HS-27A (cell line): ENCODE results near the gene LINGO3.

Source experiments
- DNase-seq: peaks from one replicate; pipeline ENCODE4 v3.0.0-alpha.2; 2012; ENCODE audit warnings: low read depth, missing footprints

Gene LINGO3

DNA sequence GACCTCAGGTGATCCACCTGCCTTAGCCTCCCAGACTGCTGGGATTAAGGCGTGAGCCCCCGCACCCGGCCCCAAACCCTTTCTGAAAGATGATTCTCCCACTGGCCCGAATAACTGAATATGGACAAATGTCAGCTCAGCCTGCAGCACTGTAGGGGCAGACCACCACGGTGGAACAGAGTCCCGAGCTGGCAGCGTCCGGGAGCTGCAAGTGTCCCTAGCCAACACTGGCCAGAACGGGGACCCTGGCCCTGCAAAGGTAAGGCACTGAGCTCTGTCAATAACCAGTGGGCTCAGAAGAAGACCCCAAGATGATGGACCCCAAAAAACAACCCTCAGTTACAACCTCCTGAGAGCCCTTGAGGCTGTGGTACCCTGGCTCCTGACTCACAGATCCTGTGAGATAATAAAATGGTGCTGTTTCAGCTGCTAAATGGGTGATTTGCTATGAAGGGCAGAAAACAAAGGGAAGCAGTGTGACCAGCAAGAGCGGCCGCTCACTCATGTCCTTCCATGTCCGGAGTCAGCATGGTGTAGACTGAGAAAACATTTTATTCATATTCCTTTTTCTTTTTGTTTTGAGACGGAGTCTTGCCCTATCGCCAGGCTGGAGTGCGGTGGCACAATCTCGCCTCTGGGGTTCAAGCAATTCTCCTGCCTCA is 18.9 kb upstream of the LINGO3 start:
- no peak for DNase-seq

DNA sequence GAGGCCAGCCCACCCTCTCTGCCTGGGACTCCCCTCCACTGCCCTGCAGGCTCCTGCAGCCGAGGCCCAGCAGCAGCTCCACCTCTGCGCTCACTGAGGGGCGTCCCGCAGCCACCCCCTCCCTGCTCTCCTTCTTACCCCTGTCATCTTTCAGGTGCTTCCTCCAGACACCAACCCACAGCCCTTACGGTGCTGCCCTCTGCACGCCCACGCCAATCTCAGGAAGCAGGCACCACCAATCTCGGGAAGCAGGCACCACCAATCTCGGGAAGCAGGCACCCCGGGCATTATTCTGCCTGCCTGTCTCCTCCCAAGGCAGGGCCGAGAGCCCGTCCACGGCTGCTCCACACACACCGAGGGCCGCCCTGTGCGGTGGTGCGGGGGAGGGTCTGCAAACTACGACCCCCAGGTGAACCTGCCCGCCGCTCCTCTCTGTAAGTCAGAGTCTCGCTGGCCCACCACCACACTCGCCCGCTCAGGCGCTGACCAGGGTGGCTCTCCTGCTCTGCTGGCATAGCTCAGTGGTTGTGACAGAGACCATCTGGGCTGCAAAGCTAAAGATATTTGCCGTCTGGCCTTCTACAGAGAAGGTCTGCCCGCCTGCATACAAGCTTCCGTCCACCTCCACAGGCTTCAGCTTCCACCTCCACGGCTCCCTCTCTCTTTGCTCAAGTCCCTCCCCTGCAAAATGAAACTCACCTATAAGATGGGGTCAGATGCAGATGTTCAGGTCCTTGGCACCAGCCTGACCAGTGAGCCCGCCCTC is 17.5 kb upstream of the LINGO3 start:
- DNase-seq: no peak

DNA sequence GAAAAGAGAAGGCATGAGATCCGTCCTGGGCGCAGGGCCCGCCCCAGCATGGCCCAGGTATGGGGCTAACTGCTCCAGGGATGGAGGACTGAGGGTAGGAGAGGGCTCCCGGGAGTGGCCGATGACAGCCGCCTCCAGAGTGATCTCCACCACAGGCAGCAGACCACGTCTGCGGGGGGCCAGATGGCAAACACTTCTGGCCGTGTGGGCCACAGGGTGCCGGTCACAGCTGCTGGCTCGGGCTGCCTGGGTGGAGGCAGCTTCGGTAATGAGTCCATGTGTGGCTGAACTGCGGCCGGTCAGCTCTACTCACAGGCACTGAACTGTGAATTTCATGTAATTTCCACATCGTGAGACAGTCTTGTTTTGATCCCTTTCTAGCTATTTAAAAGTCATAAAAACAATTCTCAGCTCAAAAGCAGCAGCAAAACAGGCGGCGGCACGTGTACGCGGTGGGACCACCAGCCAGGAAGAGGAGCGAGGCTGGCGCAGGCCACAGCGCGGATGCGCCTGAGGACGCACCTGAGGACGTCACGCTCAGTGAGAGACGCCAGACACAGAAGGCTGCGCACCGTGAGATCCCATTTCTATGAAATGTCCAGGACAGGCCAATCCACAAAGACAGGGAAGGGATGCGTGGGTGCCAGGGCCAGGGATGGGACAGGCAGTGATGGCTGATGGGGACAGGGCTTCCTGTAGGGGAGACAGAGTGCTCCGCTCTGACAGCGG is 16.4 kb upstream of the LINGO3 start:
- DNase-seq: no peak

DNA sequence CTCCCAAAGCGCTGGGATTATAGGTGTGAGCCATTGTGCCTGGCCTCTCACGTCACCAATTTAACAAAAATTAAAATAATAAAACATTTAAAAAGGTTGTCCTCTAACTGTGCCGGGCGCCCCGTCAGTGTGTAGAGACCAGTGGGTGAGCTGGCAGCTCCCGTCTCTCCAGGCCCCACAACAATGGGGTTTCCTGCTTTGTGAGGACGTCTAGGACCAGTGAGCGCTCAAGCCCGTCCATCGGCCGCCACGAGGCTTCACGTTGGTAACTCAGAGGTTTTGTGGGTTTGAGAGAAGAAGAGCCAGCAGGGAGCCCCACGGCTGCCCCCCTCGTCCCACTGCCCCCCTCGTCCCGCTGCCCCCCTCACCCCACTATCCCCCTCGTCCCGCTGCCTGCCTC is 15.8 kb upstream of the LINGO3 start:
- no peak for DNase-seq

DNA sequence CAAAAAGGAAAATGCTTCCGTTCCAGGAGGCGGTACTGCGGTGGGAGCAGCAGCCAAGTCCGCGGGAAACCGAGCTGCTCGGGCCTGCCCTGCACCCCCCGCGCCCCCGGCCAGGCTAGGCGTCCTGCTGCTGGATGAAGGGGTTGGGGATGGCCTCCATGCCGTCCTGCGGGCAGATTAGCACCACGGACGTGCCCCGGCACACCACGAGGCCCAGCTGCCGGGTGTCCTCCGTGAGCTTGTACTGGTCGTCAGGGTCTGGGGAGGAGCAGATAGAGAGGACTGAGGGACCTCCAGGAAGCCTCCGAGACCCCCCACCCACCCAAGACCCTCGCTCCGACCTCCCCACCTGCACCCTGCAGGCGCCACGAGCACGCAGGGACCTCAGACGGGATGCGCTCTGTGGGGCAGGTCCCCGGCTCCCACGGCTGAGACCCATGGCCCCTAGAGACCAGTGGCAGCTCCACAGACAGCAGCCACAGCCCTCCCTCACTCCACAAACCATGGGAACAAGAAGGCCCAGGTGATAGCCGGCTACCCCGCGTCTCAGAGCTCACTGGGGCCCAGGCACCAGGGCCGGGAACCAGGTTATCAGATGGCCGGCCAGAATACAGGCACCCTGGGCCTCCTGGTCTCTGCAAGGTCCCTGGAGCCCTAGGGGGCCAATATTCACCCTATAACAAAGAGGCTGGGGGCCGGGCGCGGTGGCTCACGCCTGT is 13.8 kb upstream of the LINGO3 start:
- no peak for DNase-seq

DNA sequence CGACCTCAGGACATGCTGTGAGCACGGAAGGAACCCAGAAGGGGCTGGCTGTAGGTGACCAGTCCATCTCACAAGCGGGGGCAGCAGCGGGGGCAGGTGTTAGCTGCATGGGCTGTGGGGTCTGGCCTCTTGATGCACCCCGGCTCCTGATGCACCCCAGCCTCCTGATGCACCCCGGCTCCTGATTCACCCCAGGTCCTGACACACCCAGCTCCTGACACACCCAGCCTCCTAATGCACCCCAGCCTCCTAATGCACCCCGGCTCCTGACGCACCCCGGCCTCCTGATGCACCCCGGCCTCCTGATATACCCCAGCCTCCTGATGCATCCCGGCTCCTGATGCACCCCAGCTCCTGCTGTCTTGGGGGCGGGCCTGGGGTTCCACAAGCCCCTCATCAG is 13.0 kb upstream of the LINGO3 start:
- DNase-seq: no peak

DNA sequence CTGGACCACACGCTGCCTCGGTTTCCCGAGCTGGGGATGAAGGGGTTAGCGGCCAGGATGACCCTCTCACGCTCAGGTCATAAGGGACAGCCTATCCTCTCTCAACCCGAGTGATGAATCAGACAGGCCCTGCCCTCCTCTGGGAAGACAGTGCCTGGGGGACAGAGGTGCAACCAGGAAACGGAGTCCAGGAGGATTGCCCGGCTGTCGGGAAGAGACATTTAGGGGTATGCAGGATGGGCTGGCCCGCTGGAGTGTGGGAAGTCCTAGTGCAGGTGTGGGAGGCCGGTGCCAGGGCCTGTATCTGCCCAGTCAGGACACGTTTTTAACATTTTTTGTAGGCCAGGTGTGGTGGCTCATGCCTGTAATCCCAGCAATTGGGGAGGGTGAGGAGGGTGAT is 12.1 kb upstream of the LINGO3 start:
- no peak for DNase-seq

DNA sequence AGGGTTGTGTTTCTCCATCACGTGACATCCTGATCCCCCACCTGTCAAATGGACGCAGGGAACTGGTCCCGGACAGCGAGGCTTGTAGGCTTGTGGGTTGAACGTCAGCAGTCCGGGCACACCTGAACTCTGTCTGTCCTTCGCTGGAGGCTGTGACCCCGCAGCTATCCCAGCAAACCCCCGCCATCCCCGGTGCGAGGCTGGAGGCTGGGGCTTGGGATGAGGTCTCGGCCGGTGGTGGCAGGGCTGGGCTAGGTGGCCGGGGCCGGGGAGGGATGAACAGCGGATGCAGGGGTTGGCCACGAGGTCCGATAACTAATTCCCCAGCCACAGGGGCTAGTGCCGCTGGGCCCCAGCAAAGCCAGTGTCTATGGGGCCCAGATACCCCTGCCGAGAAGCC is 11.6 kb upstream of the LINGO3 start:
- DNase-seq: no peak

DNA sequence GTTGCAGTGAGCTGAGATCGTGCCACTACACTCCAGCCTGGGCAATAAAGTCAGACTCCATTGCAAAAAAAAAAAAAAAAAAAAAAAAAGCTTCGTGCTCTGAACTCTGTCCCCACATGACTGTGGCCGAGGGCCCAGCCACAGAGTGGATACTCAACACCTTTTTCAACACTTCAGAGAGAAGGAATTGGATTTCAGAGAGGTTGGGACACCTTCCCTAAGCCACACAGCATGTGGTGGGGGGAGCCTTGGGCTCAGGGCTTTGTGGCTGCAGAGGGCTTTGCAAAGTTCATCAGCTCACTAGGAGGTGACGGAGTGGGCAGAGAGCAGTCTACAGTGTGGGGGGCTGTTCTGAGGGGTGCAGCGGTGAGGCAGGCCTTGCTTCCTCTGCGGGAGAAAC is 11.0 kb upstream of the LINGO3 start:
- no peak for DNase-seq

DNA sequence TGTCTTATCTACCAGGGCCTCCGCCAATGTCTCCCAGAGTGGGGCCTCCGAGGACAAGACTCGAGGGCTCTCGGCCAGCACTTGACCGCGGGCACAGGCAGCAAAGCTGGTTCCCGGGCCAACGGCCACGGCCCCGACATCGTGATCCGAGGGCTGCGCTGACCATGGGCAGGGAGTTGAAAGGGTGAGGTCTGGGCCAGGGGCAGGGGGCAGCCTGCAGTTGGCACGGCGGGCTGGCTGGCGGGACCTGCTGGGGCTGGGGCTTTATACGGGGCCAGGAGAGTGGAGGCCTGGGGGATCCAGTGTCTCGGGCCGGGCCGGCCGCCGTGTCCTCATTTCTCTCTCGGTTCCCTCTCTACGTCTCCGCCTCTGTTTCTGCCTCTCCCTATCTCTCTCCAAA is 9.8 kb upstream of the LINGO3 start:
- no peak for DNase-seq

DNA sequence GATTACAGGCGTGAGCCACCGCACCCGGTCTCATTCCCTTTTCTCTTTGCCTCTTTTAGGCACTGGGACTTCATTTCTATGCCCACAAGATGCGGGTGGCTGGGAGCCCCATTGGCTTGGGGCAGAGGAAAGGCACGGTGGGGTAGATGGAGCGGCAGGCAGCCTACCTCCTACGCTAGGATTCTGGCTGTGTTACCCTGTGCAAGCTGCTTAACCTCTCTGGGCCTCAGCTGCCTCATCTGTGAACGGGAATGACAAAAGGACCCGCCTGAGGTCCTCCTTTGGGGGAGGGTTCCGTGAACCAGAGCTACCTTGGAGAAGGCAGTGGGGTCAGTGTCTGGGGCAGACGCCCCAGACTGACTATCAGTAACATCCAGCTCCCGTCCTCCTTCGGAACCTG is 9.3 kb upstream of the LINGO3 start:
- DNase-seq: no peak

DNA sequence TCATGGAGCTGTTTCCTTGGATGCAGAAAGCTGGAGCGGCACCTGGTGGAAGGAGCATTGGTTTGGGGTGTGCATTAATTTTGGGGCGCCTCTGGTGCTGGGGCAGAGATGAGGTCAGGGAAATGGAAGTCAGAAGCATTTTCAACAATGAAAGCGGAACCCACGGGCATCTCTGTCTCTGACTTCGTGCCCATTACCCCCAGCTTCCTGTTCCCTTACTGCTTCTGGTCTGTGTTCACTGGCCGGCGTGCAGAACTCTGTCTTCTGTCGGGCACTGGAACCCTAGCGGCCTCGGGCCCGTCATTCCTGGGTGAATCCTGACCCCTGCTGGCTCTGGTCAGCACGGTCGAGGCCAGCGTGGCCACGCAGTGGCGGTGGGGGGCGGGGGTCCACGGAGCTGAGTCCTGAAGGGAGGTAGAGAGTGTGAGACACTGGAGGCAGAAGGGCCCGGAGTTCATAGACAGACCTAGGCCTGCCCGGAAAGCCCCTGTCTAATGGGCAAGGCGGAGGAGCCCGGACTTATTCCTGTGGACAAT is 7.9 kb upstream of the LINGO3 start:
- DNase-seq: no peak

DNA sequence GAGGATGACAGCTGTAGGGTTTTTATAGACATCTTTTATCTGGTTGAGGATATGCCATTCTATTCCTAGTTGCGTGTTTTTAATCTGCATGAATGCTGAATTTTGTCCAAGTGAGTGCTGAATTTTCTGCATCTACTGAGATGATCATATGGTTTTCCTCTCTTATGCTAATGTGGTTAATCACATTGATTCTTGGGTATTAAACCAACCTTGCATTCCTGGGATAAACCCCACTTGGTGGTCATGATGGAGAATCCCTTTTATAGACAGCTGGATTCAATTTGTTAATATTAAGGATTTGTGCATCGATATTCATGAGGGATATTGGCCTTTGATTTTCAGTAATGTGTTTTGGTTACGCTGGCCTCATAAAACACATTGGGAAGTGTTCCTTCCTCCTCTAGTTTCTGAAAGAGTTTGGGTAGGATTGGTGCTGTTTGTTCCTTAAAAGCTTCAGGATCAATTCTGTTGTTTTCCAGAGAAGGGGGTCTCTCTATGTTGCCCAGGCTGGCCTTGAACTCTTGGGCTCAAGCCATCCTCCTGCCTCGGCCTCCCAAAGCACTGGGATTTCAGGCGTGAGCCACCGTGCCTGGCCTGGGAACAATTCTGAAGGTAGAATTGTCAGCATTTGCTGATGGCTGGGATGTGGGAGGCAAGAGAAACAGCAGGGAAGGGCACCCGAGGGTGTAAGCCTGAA is 7.3 kb upstream of the LINGO3 start:
- no peak for DNase-seq

DNA sequence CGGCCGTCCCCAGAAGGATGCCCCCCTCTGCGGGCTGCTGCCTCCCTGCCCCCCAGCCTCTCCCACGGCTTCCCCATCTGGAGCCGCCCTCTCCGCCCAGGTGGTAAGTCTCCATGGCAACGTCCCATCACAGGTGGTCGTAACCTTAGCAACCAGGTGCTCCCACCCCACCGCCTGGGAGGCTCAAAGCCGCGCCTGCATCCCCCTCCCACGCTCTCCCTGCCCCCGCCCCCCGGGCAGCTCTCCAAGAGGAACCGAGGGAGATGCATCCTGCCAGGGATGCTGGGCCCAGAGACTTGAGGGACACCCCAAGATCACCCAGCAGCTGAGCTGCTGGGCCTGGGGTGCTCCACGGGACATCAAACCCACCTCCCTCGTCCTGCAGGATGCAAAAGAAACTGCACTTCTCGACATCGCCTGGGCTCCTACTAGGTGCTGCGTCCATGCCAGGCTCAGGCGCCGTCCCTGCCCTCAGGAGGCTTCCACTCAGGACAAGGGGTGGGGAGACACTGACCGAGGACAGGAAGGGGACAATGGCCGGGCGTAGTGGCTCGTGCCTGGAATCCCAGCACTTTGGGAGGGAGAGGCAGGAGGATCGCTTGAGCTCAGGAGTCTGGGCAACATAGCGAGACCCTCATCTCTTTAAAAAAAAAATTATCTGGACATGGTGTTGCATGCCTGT is 5.0 kb upstream of the LINGO3 start:
- DNase-seq: no peak

DNA sequence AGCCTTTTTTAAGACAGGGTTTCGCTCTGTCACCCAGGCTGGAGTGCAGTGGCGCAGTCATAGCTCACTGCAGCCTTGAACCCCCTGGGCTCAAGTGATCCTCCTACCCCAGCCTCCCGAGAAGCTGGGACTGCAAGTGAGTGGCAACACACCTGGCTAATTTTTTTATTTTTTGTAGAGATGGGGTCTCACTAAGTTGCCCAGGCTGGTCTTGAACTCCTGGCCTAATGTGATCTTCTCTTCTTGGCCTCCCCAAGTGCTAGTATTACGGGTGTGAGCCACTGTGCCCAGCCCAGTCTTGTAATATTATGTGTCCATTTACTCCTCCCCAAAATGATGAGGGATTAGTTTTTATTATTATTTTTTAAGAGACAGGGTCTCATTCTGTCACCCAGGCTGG is 3.1 kb upstream of the LINGO3 start:
- no peak for DNase-seq

DNA sequence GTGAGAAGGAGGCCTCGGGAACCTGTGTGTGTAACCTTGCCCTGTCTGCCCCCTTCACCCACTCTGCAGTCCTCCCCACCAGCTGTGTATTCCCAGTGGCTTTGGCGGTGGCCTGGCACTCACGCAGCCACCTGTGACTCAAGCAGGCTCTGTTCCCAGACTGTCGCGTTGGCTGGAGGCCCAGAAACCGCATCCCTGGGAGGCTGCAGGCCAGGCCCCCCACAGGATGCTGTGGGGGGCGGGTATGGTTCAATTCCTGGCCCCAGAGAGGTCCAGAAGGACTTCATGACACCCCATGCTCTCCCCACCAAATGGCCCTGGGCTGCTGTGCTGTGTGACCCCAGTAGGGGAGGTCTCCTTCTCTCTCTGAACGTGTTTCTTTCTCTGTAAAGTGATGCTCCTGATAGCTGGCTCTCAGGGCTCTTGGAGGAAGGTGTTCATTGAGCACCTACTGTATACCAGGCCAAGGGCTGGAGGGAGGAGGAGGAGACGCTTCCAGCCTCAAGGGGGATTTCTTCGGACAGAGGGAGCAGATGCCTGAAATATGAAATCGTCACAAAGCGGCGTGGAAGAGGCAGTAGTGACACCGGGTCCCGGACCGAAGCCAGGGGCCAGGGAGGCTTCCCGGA is 1.9 kb upstream of the LINGO3 start:
- DNase-seq: peak; percentile 7

DNA sequence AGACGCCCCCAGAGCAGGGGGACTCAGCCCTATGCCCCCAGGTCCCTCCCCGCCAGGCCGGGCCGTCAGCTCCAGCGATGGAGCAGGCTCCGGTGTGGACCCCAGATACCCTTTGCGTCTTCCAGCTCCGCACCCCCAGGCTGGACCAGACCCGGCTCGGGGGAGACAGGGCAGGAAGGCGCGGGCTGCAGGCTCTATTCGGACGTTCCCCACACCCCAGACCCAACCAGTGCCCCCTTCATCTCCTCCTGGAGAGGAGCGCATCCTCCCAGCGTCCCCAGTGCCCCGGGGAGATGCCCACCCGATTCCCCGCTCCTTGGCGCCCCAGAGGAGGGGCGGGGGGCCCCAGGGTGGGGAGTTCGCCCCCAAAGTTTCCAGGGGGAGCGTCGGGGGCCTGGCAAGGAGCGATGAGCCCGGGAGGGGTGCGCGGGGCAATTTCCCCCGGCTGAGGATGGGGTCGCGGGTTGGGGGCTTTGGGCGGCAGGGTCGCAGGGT is 389 bp downstream of the LINGO3 start:
- DNase-seq: no peak

DNA sequence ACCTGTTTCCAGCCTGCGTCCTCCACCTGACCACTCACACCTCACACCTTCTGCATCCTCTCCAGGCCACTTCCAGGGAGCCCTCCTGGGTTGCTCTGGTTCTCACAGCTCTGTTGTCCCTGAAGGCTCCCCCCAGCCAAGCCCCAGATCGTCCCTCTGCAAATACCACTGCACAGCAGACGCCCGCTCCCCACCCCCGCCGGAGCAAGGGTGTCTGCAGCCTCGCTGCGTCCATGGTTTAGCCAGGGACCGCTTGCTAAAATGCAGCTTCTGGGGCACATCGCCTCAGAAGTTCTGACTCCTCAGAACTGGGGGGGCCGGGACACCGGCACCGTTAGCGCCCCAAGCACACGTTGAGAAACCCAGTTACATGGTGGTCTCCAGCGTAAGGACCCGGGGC is 983 bp downstream of the LINGO3 start:
- no peak for DNase-seq

DNA sequence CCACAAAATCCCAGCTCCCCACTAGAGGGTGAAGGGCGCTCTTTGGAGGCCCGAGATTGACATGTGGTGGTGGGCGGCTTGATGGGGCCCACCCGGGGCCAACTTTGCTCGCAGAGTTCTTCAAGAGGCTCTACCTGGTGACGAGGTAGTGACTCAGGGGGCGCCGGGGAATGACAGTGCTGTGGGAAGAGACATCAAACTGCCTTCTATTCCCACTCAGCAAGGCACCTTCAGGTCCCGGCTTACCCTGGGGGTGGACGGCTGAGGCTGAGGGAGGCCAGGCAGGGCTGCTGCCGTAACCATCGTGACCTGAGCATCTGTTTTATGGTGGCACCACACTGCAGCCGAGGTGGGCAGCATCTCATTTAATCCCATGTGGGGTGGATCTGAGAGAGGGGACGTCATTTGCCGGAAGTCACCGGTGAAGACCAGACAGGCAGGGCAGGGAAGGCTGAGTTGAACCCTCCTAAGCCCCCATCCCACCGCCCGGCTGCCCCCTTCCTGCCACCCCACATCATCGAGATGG is 1.6 kb downstream of the LINGO3 start:
- no peak for DNase-seq
